H1 (cell line): ENCODE measurements around the gene NDUFB10. TPM values are rescaled to one million over a fixed set of nuclear protein-coding genes. Genes with fewer than 3 reads are reported as not detected.

Experiments used
- CTCF ChIA-PET: fragments of 300-600 bp; sonication (Branson Sonifier 250); formaldehyde crosslinking; loops from one replicate; lab custom pipeline; 2021; ENCODE audit not compliant: partially characterized antibody; lab: Charles Lee
- POLR2A ChIA-PET: fragments of 300-600 bp; sonication (Branson Sonifier 250); formaldehyde crosslinking; loops from one replicate; lab custom pipeline; 2021; ENCODE audit warnings: inconsistent platforms; ENCODE audit not compliant: partially characterized antibody; lab: Charles Lee
- DNase-seq, 2 experiments: peaks; one replicate each; pipeline versions ENCODE4 v3.0.0 to v3.0.0-alpha.2; 2010 to 2022; ENCODE audit warnings: low spot score in 2 of 2, low read depth in 1 of 2, mixed read lengths in 1 of 2
- FAIRE-seq: peaks from 2 replicates; lab custom pipeline; 2011; peaks lifted over from hg19 to GRCh38; lab: Jason Lieb, UNC
- H2AFZ ChIP-seq: 2 replicates; pipeline ENCODE4 v1.8.1; 2012; ENCODE audit warnings: low read length, inconsistent platforms
- H2AK5ac ChIP-seq: 2 replicates; pipeline ENCODE4 v1.6.1; 2013; ENCODE audit warnings: low read depth, low read length
- H2BK120ac ChIP-seq: replicated peaks from 2 replicates; pipeline ENCODE3; 2013; ENCODE audit warnings: low read depth, low read length, inconsistent platforms
- H2BK12ac ChIP-seq: 2 replicates; pipeline ENCODE4 v1.6.1; 2013; ENCODE audit warnings: low read depth, low read length
- H2BK15ac ChIP-seq: 2 replicates; pipeline ENCODE4 v1.6.1; 2013; ENCODE audit warnings: low read length
- H2BK20ac ChIP-seq: 2 replicates; pipeline ENCODE4 v1.6.1; 2013; ENCODE audit warnings: low read length
- H2BK5ac ChIP-seq: 2 replicates; pipeline ENCODE4 v1.6.1; 2013; ENCODE audit warnings: low read depth, low read length
- H3K14ac ChIP-seq: 2 replicates; pipeline ENCODE4 v1.6.1; 2013; ENCODE audit warnings: inconsistent platforms; ENCODE audit not compliant: insufficient read length
- H3K18ac ChIP-seq: 2 replicates; pipeline ENCODE4 v1.6.1; 2013; ENCODE audit warnings: low read length; ENCODE audit errors: extremely low read depth
- H3K23ac ChIP-seq: 2 replicates; pipeline ENCODE4 v1.6.1; 2013; ENCODE audit warnings: inconsistent platforms; ENCODE audit not compliant: insufficient read length
- H3K23me2 ChIP-seq: 2 replicates; pipeline ENCODE4 v1.6.1; 2013; ENCODE audit warnings: low read depth, low read length
- H3K27ac ChIP-seq: 2 replicates; pipeline ENCODE4 v1.6.1; 2011; ENCODE audit warnings: low read depth, low read length, inconsistent platforms
- H3K27me3 ChIP-seq, 4 experiments: replicated peaks in 1 of 4; 1 replicate in 1 of 4; 2 replicates in 3 of 4; pipeline versions ENCODE4 v1.6.1 to v1.8.1; 2011 to 2013; ENCODE audit warnings: low read length in 3 of 4, mild to moderate bottlenecking in 3 of 4, inconsistent platforms in 2 of 4, mixed read lengths in 2 of 4, moderate library complexity in 1 of 4; ENCODE audit not compliant: control insufficient read depth in 3 of 4, insufficient read depth in 3 of 4; ENCODE audit errors: extremely low read depth in 1 of 4
- H3K36me3 ChIP-seq, 4 experiments: 2 replicates each; pipeline versions ENCODE4 v1.6.1 to v1.8.1; 2011 to 2013; ENCODE audit warnings: mild to moderate bottlenecking in 4 of 4, low read length in 3 of 4, moderate library complexity in 2 of 4, control low read depth in 1 of 4, inconsistent platforms in 1 of 4; ENCODE audit not compliant: insufficient read depth in 4 of 4, control insufficient read depth in 2 of 4
- H3K4ac ChIP-seq: replicated peaks from 2 replicates; pipeline ENCODE3; 2013; ENCODE audit warnings: low read length, low read depth, mixed read lengths, inconsistent platforms; ENCODE audit not compliant: insufficient read length
- H3K4me1 ChIP-seq, 4 experiments: replicated peaks in 1 of 4; 1 replicate in 1 of 4; 2 replicates in 3 of 4; pipeline versions ENCODE4 v1.6.1 to v1.8.1; 2011 to 2013; ENCODE audit warnings: low read length in 3 of 4, inconsistent platforms in 2 of 4, mixed read lengths in 1 of 4; ENCODE audit not compliant: insufficient read depth in 4 of 4, control insufficient read depth in 3 of 4
- H3K4me2 ChIP-seq, 2 experiments: 2 replicates each; pipeline versions ENCODE4 v1.6.1 to v1.8.1; 2011 to 2013; ENCODE audit warnings: low read depth in 2 of 2, low read length in 2 of 2, control low read depth in 1 of 2, inconsistent platforms in 1 of 2, mild to moderate bottlenecking in 1 of 2; ENCODE audit not compliant: insufficient read depth in 1 of 2
- H3K4me3 ChIP-seq, 4 experiments: fragments of 200-600, 300-600 bp in 1 of 4; sonication (generic), shearing (Covaris generic), sonication (Bioruptor Twin) in 1 of 4; 2 replicates each; pipeline versions ENCODE4 v1.5.1 to v1.8.1; 2011 to 2016; ENCODE audit warnings: low read length in 4 of 4, low read depth in 3 of 4, control low read depth in 2 of 4, inconsistent platforms in 2 of 4, mild to moderate bottlenecking in 2 of 4, mixed read lengths in 1 of 4, moderate library complexity in 1 of 4; ENCODE audit not compliant: insufficient read depth in 2 of 4; ENCODE audit errors: extremely low read depth in 1 of 4
- H3K56ac ChIP-seq: replicated peaks from 2 replicates; pipeline ENCODE3; 2013; ENCODE audit warnings: low read depth, mild to moderate bottlenecking, mixed read lengths, low read length, inconsistent platforms; ENCODE audit not compliant: insufficient read length
- H3K79me1 ChIP-seq: 2 replicates; pipeline ENCODE4 v1.6.1; 2013; ENCODE audit warnings: low read depth, low read length, control low read depth
- H3K79me2 ChIP-seq, 2 experiments: 2 replicates each; pipeline versions ENCODE4 v1.6.1 to v1.8.1; 2012 to 2013; ENCODE audit warnings: low read length in 2 of 2, mild to moderate bottlenecking in 2 of 2, inconsistent platforms in 1 of 2; ENCODE audit not compliant: insufficient read depth in 2 of 2, control insufficient read depth in 1 of 2
- H3K9ac ChIP-seq, 4 experiments: replicated peaks in 1 of 4; 1 replicate in 1 of 4; 2 replicates in 3 of 4; pipeline versions ENCODE4 v1.6.1 to v1.8.1; 2011 to 2013; ENCODE audit warnings: low read depth in 3 of 4, low read length in 3 of 4, control low read depth in 2 of 4, mild to moderate bottlenecking in 2 of 4, moderate library complexity in 2 of 4, inconsistent platforms in 1 of 4; ENCODE audit errors: extremely low read depth in 1 of 4
- H3K9me3 ChIP-seq, 2 experiments: 2 replicates each; pipeline versions ENCODE4 v1.6.1 to v1.8.1; 2012 to 2013; ENCODE audit warnings: mild to moderate bottlenecking in 2 of 2, moderate library complexity in 2 of 2, control low read depth in 1 of 2, inconsistent platforms in 1 of 2, low read depth in 1 of 2, low read length in 1 of 2, mixed read lengths in 1 of 2; ENCODE audit not compliant: insufficient read depth in 2 of 2
- H4K20me1 ChIP-seq, 2 experiments: replicated peaks in 1 of 2; 2 replicates each; pipeline versions ENCODE3 to v1.8.1; 2011 to 2013; ENCODE audit warnings: inconsistent platforms in 2 of 2, low read length in 2 of 2, mild to moderate bottlenecking in 1 of 2; ENCODE audit not compliant: insufficient read depth in 2 of 2, control insufficient read depth in 1 of 2
- H4K5ac ChIP-seq: 2 replicates; pipeline ENCODE4 v1.6.1; 2013; ENCODE audit warnings: low read length, low read depth, mixed read lengths, inconsistent platforms; ENCODE audit not compliant: insufficient read length
- H4K8ac ChIP-seq: 2 replicates; pipeline ENCODE4 v1.8.0; 2013; ENCODE audit warnings: mild to moderate bottlenecking, moderate library complexity, low read length, inconsistent platforms; ENCODE audit not compliant: insufficient read depth; ENCODE audit errors: extremely low read depth
- H4K91ac ChIP-seq: replicated peaks from 2 replicates; pipeline ENCODE3; 2013; ENCODE audit warnings: low read length, mixed read lengths, inconsistent platforms; ENCODE audit not compliant: insufficient read length
- HDAC2 ChIP-seq, 2 experiments: fragments of 300-600 bp in 1 of 2; sonication (generic) in 1 of 2; IDR thresholded peaks; 2 replicates each; pipeline ENCODE4 v1.6.1; 2011 to 2012; ENCODE audit warnings: low read depth in 2 of 2, low read length in 2 of 2, mild to moderate bottlenecking in 2 of 2, moderate library complexity in 2 of 2, borderline replicate concordance in 1 of 2, inconsistent platforms in 1 of 2
- SP2 ChIP-seq: IDR thresholded peaks from 2 replicates; pipeline ENCODE4 v1.6.1; 2012; ENCODE audit warnings: mild to moderate bottlenecking, low read length, inconsistent platforms
- TAF1 ChIP-seq: IDR thresholded peaks from 2 replicates; pipeline ENCODE4 v1.6.1; 2011; ENCODE audit warnings: mild to moderate bottlenecking, low read depth, low read length
- TEAD4 ChIP-seq: IDR thresholded peaks from 2 replicates; pipeline ENCODE4 v1.6.1; 2012; ENCODE audit warnings: low read depth, low read length, inconsistent platforms, mixed read lengths
- WGBS, 2 experiments: shearing (Covaris generic) in 1 of 2; methylation state at CpG; one replicate each; pipeline versions ENCODE4 v1.1.6 to v1.1.7; 2013 to 2015; ENCODE audit warnings: low lambda C conversion rate in 2 of 2, mixed read lengths in 2 of 2, inconsistent platforms in 1 of 2, low coverage in 1 of 2, missing lambda C conversion rate in 1 of 2; ENCODE audit not compliant: insufficient replicate concordance in 2 of 2, insufficient coverage in 1 of 2, insufficient read length in 1 of 2; ENCODE audit errors: extremely low coverage in 1 of 2, missing lambda C conversion rate in 1 of 2; 5-methylcytosine and 5-hydroxymethylcytosine counted together
- polyA plus RNA-seq, 7 experiments: library from polyadenylated mRNA; depleted of rRNA in 3 of 7; stranded (reverse) in 5 of 7; unstranded in 2 of 7; fragments of >200 nt in 5 of 7; fragments of 200-250 nt in 2 of 7; gene quantifications; 1 replicate in 5 of 7; 2 replicates in 1 of 7; 4 replicates in 1 of 7; pipeline versions ENCODE4 v1.2.1 to v1.2.3, GENCODE V29; 2011 to 2013; ENCODE audit warnings: missing spikeins in 2 of 7, mixed read lengths in 2 of 7
- total RNA-seq: library from RNA; stranded (reverse); fragmentation: NEBNext Ultra II Directional; extraction: Animal tissue kit (Norgen Biotek cat#: 25700); gene quantifications from 2 replicates; pipeline ENCODE4 v1.2.1, GENCODE V29; 2021

NDUFB10 gene
- total and polyA plus RNA-seq, 2 of the 8 experiments (the other 6 are each of a cell fraction or from before 2014, with no cell fraction given), result 183 to 194 TPM

DNA sequence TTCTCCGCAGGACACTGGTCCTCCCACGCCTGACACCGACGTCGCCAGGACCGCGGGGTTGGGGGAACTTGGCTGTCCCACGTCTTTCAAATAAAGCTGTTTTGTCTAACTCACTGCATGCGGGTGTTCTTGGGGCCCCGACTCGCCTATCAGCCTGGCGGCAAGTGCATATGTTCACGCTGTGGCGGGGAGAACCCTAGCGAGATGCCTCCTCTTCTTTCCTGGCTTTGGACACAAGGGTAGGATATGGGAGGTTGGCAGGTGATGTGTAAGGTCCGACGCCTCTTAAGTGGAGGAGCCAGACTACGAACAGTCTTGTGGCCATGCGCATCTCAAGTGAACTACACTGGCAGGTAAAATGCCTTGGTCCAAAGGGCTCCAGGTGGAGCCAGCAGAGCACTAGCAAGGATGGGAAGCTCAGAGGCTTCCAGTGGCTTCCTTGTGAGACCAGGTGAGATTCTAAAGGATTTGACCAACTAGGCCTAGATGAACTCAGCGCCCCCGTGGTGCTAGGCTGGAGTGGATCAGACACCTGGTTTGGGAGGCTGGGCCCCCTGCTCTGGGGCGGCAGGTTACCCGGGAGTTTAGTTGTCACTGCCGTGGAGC, 6.2 kb downstream of the NDUFB10 start:
- peaks cover 10 to 32% of the 10 kb centered on the region in 2 experiments for H3K79me2 ChIP-seq
- no peak overlapping the region for H2BK12ac ChIP-seq
- H3K18ac ChIP-seq, result no peak overlapping the region
- H4K5ac ChIP-seq, result no peak overlapping the region
- ChIA-PET POLR2A (interaction anchor here (0.5 to 19.8 kb wide), 64 partner anchors 12 to 1762 kb away, joined by 3 to 736 read pairs (median 5); partner anchors contain the start of genes EME2, FAHD1, GFER and HAGH), CTCF (interaction anchor here (0.6 to 3.0 kb wide), 9 partner anchors 11 to 284 kb away, joined by 3 to 9 read pairs (median 4); no protein-coding TSS in a partner anchor)
- no peak overlapping the region for H4K91ac ChIP-seq
- no peak overlapping the region for H3K14ac ChIP-seq
- H3K23ac ChIP-seq, result no peak overlapping the region
- H2BK20ac ChIP-seq, result no peak overlapping the region
- peak overlapping the region; percentile 98 to 99 (median 98) for H3K4me3 ChIP-seq
- peaks cover 17 to 34% (median 28%) of the 10 kb centered on the region in 4 experiments for H3K36me3 ChIP-seq
- H3K56ac ChIP-seq, result peak overlapping the region; percentile 87
- H3K9me3 ChIP-seq, result no peaks in the 10 kb centered on the region
- no peak overlapping the region for H2BK120ac ChIP-seq
- peak overlapping the region; percentile 94; the same call in 1 of the 2 replicates for H4K8ac ChIP-seq
- 0 out of 2 replicates have a peak overlapping the region, but pooled peaks have one; percentile 16 for H2AK5ac ChIP-seq
- peak overlapping the region; percentile 65 for H3K4ac ChIP-seq
- H2AFZ ChIP-seq, result no peak overlapping the region
- H3K9ac ChIP-seq, result peak overlapping the region; percentile 73 to 97 (median 86)
- peak overlapping the region; percentile 86 to 98 for H3K4me2 ChIP-seq
- no peaks in the 10 kb centered on the region for H3K27me3 ChIP-seq
- peak overlapping the region; percentile 80 for H3K27ac ChIP-seq
- DNase-seq, result no peak
- H4K20me1 ChIP-seq, result peaks cover 12 to 17% of the 10 kb centered on the region in 2 experiments
- peaks cover 11% of the 10 kb centered on the region for H3K79me1 ChIP-seq
- H2BK5ac ChIP-seq, result peak overlapping the region; percentile 83
- FAIRE-seq, result no peak
- H2BK15ac ChIP-seq, result 0 out of 2 replicates have a peak overlapping the region, but pooled peaks have one; percentile 65
- peaks cover 16% of the 10 kb centered on the region for H3K23me2 ChIP-seq
- TF ChIP-seq SP2 (no peak), HDAC2 (IDR thresholded peaks at IDR 0.05; ENCODE audit: borderline replicate concordance in 1 of 2, low read depth in 2 of 2, low read length in 2 of 2) (0 out of 4 replicates have a peak, but pooled peaks of 1 of the 2 experiments have one; percentile 13), TEAD4 (no peak), TAF1 (no peak)
- H3K4me1 ChIP-seq, result peaks cover 0 to 22% (median 5%) of the 10 kb centered on the region in 4 experiments; a peak in 5 of 7 replicates
- WGBS, 2 experiments, result 29% methylated on average over 24 of the region's 24 CpGs; no CpG with 5 or more reads in 1 of the 2 experiments
